IMR-90 (cell line): ENCODE measurements around the gene BHLHA9. TPM values are rescaled to one million over a fixed set of nuclear protein-coding genes. Genes with fewer than 3 reads are reported as not detected.

Source experiments
- ATAC-seq: fragments of 200-7000 bp; cut with Tn5 transposase; 2 replicates; pipeline ENCODE4 v1.9.1; 2020; ENCODE audit warnings: low read depth, mild to moderate bottlenecking, moderate library complexity
- BruUV-seq: library from RNA; stranded (reverse); fragments of 400-500 nt; replicated peaks from 2 replicates; lab custom pipeline; 2021; lab: Mats Ljungman, UMichigan
- CTCF ChIA-PET: fragments of 300-600 bp; formaldehyde crosslinking; extraction: SDS; loops from one replicate; lab custom pipeline; 2021; ENCODE audit warnings: antibody characterized with exemption; lab: Yijun Ruan, JAX
- POLR2A ChIA-PET: fragments of 300-600 bp; sonication (Branson Sonifier 250); formaldehyde crosslinking; loops from one replicate; lab custom pipeline; 2022; ENCODE audit warnings: antibody characterized with exemption; ENCODE audit not compliant: unreplicated experiment; lab: Charles Lee
- DNase-seq: peaks from one replicate; pipeline ENCODE4 v3.0.0; 2013
- H2AFZ ChIP-seq: replicated peaks from 2 replicates; pipeline ENCODE3; 2013; ENCODE audit warnings: low read length, mild to moderate bottlenecking; ENCODE audit not compliant: poor library complexity
- H2AK5ac ChIP-seq: 2 replicates; pipeline ENCODE4 v1.6.1; 2013; ENCODE audit warnings: low read depth, low read length, inconsistent platforms
- H2AK9ac ChIP-seq: replicated peaks from 2 replicates; pipeline ENCODE3; 2013; ENCODE audit warnings: mild to moderate bottlenecking, low read depth, low read length, moderate library complexity; ENCODE audit not compliant: poor library complexity
- H2BK120ac ChIP-seq: 2 replicates; pipeline ENCODE4 v1.6.1; 2013; ENCODE audit warnings: low read depth, low read length, inconsistent platforms
- H2BK15ac ChIP-seq: 3 replicates; pipeline ENCODE4 v1.6.1; 2013; ENCODE audit warnings: low read depth, low read length, inconsistent platforms
- H2BK20ac ChIP-seq: 2 replicates; pipeline ENCODE4 v1.6.1; 2013; ENCODE audit warnings: low read depth, mild to moderate bottlenecking, inconsistent platforms, low read length, moderate library complexity
- H2BK5ac ChIP-seq: 2 replicates; pipeline ENCODE4 v1.6.1; 2013; ENCODE audit warnings: mild to moderate bottlenecking, low read depth, low read length, inconsistent platforms; ENCODE audit not compliant: poor library complexity, severe bottlenecking
- H3K14ac ChIP-seq: replicated peaks from 2 replicates; pipeline ENCODE4 v1.6.1; 2013; ENCODE audit warnings: low read depth, low read length, inconsistent platforms
- H3K18ac ChIP-seq: 2 replicates; pipeline ENCODE4 v1.6.1; 2013; ENCODE audit warnings: low read depth, low read length, control low read depth
- H3K23ac ChIP-seq: 2 replicates; pipeline ENCODE4 v1.6.1; 2013; ENCODE audit warnings: low read depth, low read length, inconsistent platforms
- H3K27ac ChIP-seq: 2 replicates; pipeline ENCODE4 v1.5.1; 2013; ENCODE audit warnings: mild to moderate bottlenecking, control low read depth, low read length; ENCODE audit not compliant: insufficient read depth
- H3K27me3 ChIP-seq: 2 replicates; pipeline ENCODE4 v1.6.1; 2013; ENCODE audit warnings: low read length; ENCODE audit not compliant: control insufficient read depth, insufficient read depth
- H3K36me3 ChIP-seq: 2 replicates; pipeline ENCODE4 v1.6.1; 2013; ENCODE audit warnings: low read length, mixed read lengths; ENCODE audit not compliant: control insufficient read depth, insufficient read depth
- H3K4ac ChIP-seq: 2 replicates; pipeline ENCODE4 v1.6.1; 2013; ENCODE audit warnings: low read depth, low read length, inconsistent platforms
- H3K4me1 ChIP-seq: 2 replicates; pipeline ENCODE4 v1.6.1; 2013; ENCODE audit warnings: low read length, mixed read lengths; ENCODE audit not compliant: control insufficient read depth, insufficient read depth
- H3K4me2 ChIP-seq: 2 replicates; pipeline ENCODE4 v1.6.1; 2013; ENCODE audit warnings: low read depth, mild to moderate bottlenecking, control low read depth, low read length, moderate library complexity
- H3K4me3 ChIP-seq: 2 replicates; pipeline ENCODE4 v1.5.1; 2013; ENCODE audit warnings: low read depth, mild to moderate bottlenecking, control low read depth, low read length, moderate library complexity; ENCODE audit not compliant: insufficient read depth
- H3K56ac ChIP-seq: 2 replicates; pipeline ENCODE4 v1.6.1; 2013; ENCODE audit warnings: low read length, inconsistent platforms; ENCODE audit not compliant: insufficient read depth; ENCODE audit errors: extremely low read depth
- H3K79me1 ChIP-seq, 2 experiments: 2 replicates each; pipeline ENCODE4 v1.6.1; 2013; ENCODE audit warnings: low read length in 2 of 2, inconsistent platforms in 1 of 2, low read depth in 1 of 2
- H3K9ac ChIP-seq: 2 replicates; pipeline ENCODE4 v1.6.1; 2013; ENCODE audit warnings: low read depth, low read length, control low read depth
- H3K9me1 ChIP-seq: 2 replicates; pipeline ENCODE4 v1.6.1; 2013; ENCODE audit warnings: low read length, inconsistent platforms; ENCODE audit not compliant: insufficient read depth
- H3K9me3 ChIP-seq: 2 replicates; pipeline ENCODE4 v1.6.1; 2013; ENCODE audit warnings: low read length; ENCODE audit not compliant: control insufficient read depth, insufficient read depth
- H4K20me1 ChIP-seq: 2 replicates; pipeline ENCODE4 v1.6.1; 2013; ENCODE audit warnings: low read length, inconsistent platforms; ENCODE audit not compliant: insufficient read depth
- H4K5ac ChIP-seq: 2 replicates; pipeline ENCODE4 v1.6.1; 2013; ENCODE audit warnings: mild to moderate bottlenecking, low read depth, low read length, control low read depth
- H4K8ac ChIP-seq, 2 experiments: 2 replicates each; pipeline ENCODE4 v1.6.1; 2013; ENCODE audit warnings: low read depth in 2 of 2, low read length in 2 of 2, control low read depth in 1 of 2, inconsistent platforms in 1 of 2
- H4K91ac ChIP-seq: 2 replicates; pipeline ENCODE4 v1.6.1; 2013; ENCODE audit warnings: low read depth, low read length, inconsistent platforms; ENCODE audit not compliant: insufficient read depth
- CEBPB ChIP-seq: IDR thresholded peaks from 2 replicates; pipeline ENCODE4 v1.6.1; 2012; ENCODE audit warnings: low read depth, low read length, improper control_type of control experiment
- CHD1 ChIP-seq: IDR thresholded peaks from 2 replicates; pipeline ENCODE4 v1.6.1; 2012; ENCODE audit warnings: low read depth, low read length, improper control_type of control experiment
- CTCF ChIP-seq: conservative IDR thresholded peaks from 2 replicates; pipeline ENCODE4 v1.5.1; 2012; ENCODE audit warnings: mild to moderate bottlenecking, low read depth, low read length, improper control_type of control experiment
- FOS ChIP-seq: fragments of 150-350 bp; IDR thresholded peaks from 2 replicates; pipeline ENCODE4 v1.6.1; 2016; ENCODE audit warnings: low read depth, low read length
- MAFK ChIP-seq: IDR thresholded peaks from 2 replicates; pipeline ENCODE4 v1.6.1; 2012; ENCODE audit warnings: low read depth, low read length, improper control_type of control experiment
- MXI1 ChIP-seq: IDR thresholded peaks from 2 replicates; pipeline ENCODE4 v1.6.1; 2012; ENCODE audit warnings: low read depth, mild to moderate bottlenecking, low read length, moderate library complexity, borderline replicate concordance
- RAD21 ChIP-seq: IDR thresholded peaks from 2 replicates; pipeline ENCODE4 v1.6.1; 2012; ENCODE audit warnings: low read length, improper control_type of control experiment
- RCOR1 ChIP-seq: IDR thresholded peaks from 2 replicates; pipeline ENCODE4 v1.6.1; 2012; ENCODE audit warnings: mild to moderate bottlenecking, low read length, improper control_type of control experiment; ENCODE audit not compliant: insufficient replicate concordance
- SMC3 ChIP-seq: fragments of 150-350 bp; IDR thresholded peaks from 2 replicates; pipeline ENCODE4 v1.6.1; 2016; ENCODE audit warnings: low read depth, mild to moderate bottlenecking, antibody characterized with exemption, low read length, moderate library complexity
- USF2 ChIP-seq: fragments of 150-350 bp; IDR thresholded peaks from 2 replicates; pipeline ENCODE4 v1.6.1; 2017; ENCODE audit warnings: mild to moderate bottlenecking, antibody characterized with exemption, low read length, low read depth
- WGBS, 2 experiments: methylation state at CpG; one replicate each; pipeline versions ENCODE4 v1.1.5 to v1.1.7; 2013; ENCODE audit warnings: missing lambda C conversion rate in 2 of 2; ENCODE audit not compliant: insufficient read length in 1 of 2; ENCODE audit errors: extremely low coverage in 2 of 2; 5-methylcytosine and 5-hydroxymethylcytosine counted together
- dilution Hi-C: fragments of 300-500 bp; cut with HindIII; formaldehyde crosslinking; loops from one replicate; pipeline ENCODE4 v1.14.3; 2018; ENCODE audit warnings: low sequenced_read_pairs; ENCODE audit not compliant: unreplicated experiment
- in situ Hi-C: fragments of 300-500 bp; cut with MboI; formaldehyde crosslinking; loops from 3 replicates; pipeline ENCODE4 v1.14.3; 2019; ENCODE audit warnings: low sequenced_read_pairs, inconsistent platforms, mixed read lengths
- intact Hi-C: fragments of 100-400 bp; cut with micrococcal nuclease; formaldehyde crosslinking; loops from 2 replicates; pipeline ENCODE4 v1.10.0; 2022
- polyA plus RNA-seq, 3 experiments: library from polyadenylated mRNA; depleted of rRNA; stranded (reverse); fragments of >200 nt; gene quantifications; 2 replicates each; pipeline ENCODE4 v1.2.3, GENCODE V29; 2012; ENCODE audit warnings: low replicate concordance in 1 of 3
- total RNA-seq: library from RNA; depleted of rRNA; stranded (reverse); fragments of >200 nt; gene quantifications from 2 replicates; pipeline ENCODE4 v1.2.3, GENCODE V29; 2012

BHLHA9 gene
- total and polyA plus RNA-seq, 2 of the 4 experiments (the other 2 are of a cell fraction): not detected

- H3K27ac ChIP-seq: no peak overlapping the region
These were observed 43.9 kb upstream of the BHLHA9 start for GRCh38 chr17:1226308-1226707.

More at GRCh38 chr17:1226308-1226707, 43.9 kb upstream of the BHLHA9 start:
- H4K91ac ChIP-seq: no peak overlapping the region
- no TSS peak for BruUV-seq
- H2BK15ac ChIP-seq: no peak overlapping the region
- H3K56ac ChIP-seq: no peak overlapping the region
- no peak overlapping the region for H3K4me2 ChIP-seq
- no peaks in the 10 kb centered on the region for H3K79me1 ChIP-seq
- H2AK5ac ChIP-seq: no peak overlapping the region
- no peaks in the 10 kb centered on the region for H3K9me1 ChIP-seq
- H4K8ac ChIP-seq: no peak overlapping the region
- no peak overlapping the region for H3K23ac ChIP-seq
- CTCF ChIA-PET: no interaction called here
- intact Hi-C loops (no loop called here), dilution Hi-C loops (no loop called here), in situ Hi-C loops (no loop called here)
- no peak for ATAC-seq
- no peak for DNase-seq
- H2AFZ ChIP-seq: no peak overlapping the region
- 44% methylated on average over 3 of the region's 3 CpGs; no CpG with 5 or more reads in 1 of the 2 experiments for WGBS, 2 experiments
- H4K5ac ChIP-seq: no peak overlapping the region
- no peak overlapping the region for H2BK20ac ChIP-seq
- POLR2A ChIA-PET: no interaction called here
- H3K4ac ChIP-seq: no peak overlapping the region
- peaks cover 6% of the 10 kb centered on the region for H4K20me1 ChIP-seq
- no peak overlapping the region for H3K9ac ChIP-seq
- no peak overlapping the region for H3K18ac ChIP-seq
- H3K27me3 ChIP-seq: peaks cover 74% of the 10 kb centered on the region
- no peak overlapping the region for H2BK120ac ChIP-seq
- TF ChIP-seq CTCF (no peak), RCOR1 (no peak), CHD1 (no peak), CEBPB (no peak), USF2 (no peak), RAD21 (no peak), SMC3 (no peak), MAFK (no peak), MXI1 (no peak), FOS (no peak)
- H3K36me3 ChIP-seq: no peaks in the 10 kb centered on the region
- H3K9me3 ChIP-seq: peaks cover 5% of the 10 kb centered on the region
- H3K4me1 ChIP-seq: no peaks in the 10 kb centered on the region; the same call in 1 of the 2 replicates
- no peak overlapping the region for H2AK9ac ChIP-seq
- H3K4me3 ChIP-seq: no peak overlapping the region
- no peak overlapping the region for H2BK5ac ChIP-seq
- H3K14ac ChIP-seq: no peak overlapping the region
